HCT116 (cell line): ENCODE measurements around the gene CDCA7.

Experiments
- CEBPB ChIP-seq: IDR thresholded peaks from 2 replicates; pipeline ENCODE4 v1.6.1; 2012; ENCODE audit warnings: low read depth
- CTCF ChIP-seq, 3 experiments: fragments of 200-600 bp in 1 of 3; sonication (generic) in 1 of 3; IDR thresholded peaks in 2 of 3; conservative IDR thresholded peaks in 1 of 3; 2 replicates each; pipeline ENCODE4 v1.5.1; 2012 to 2017; ENCODE audit warnings: low read depth in 2 of 3, low read length in 2 of 3, antibody characterized with exemption in 1 of 3, borderline replicate concordance in 1 of 3, control low read depth in 1 of 3, mild to moderate bottlenecking in 1 of 3, mixed read lengths in 1 of 3, mixed run types in 1 of 3, moderate library complexity in 1 of 3; ENCODE audit not compliant: insufficient read depth in 1 of 3
- EZH2 ChIP-seq: fragments of 200-600 bp; sonication (generic); IDR thresholded peaks from 2 replicates; pipeline ENCODE4 v1.6.1; 2017; ENCODE audit warnings: antibody characterized with exemption, mixed run types
- EZH2phosphoT487 ChIP-seq: fragments of 200-600 bp; IDR thresholded peaks from 2 replicates; pipeline ENCODE4 v1.6.1; 2018; ENCODE audit warnings: antibody characterized with exemption, borderline replicate concordance
- FOSL1 ChIP-seq: IDR thresholded peaks from 2 replicates; pipeline ENCODE4 v1.6.1; 2012; ENCODE audit warnings: low read depth
- JUND ChIP-seq: IDR thresholded peaks from 2 replicates; pipeline ENCODE4 v1.6.1; 2012
- POLR2AphosphoS5 ChIP-seq: IDR thresholded peaks from 2 replicates; pipeline ENCODE4 v1.6.1; 2011; ENCODE audit warnings: mild to moderate bottlenecking, low read depth, low read length, moderate library complexity
- REST ChIP-seq: IDR thresholded peaks from 2 replicates; pipeline ENCODE4 v1.6.1; 2012; ENCODE audit warnings: low read depth
- ZNF274 ChIP-seq: fragments of 200-500 bp; sonication (Bioruptor generic); IDR thresholded peaks from 2 replicates; pipeline ENCODE4 v1.6.1; 2014; ENCODE audit warnings: mild to moderate bottlenecking, low read depth, low read length, inconsistent platforms

- TF ChIP-seq POLR2AphosphoS5: no peak
- TF ChIP-seq EZH2phosphoT487: no peak
- TF ChIP-seq EZH2: no peak
- no peak for TF ChIP-seq ZNF274
- no peak for TF ChIP-seq CTCF (IDR thresholded peaks at IDR 0.05 in 2 of 3, conservative IDR thresholded peaks at IDR 0.05 in 1 of 3; ENCODE audit: borderline replicate concordance in 1 of 3, insufficient read depth in 1 of 3, low read depth in 2 of 3, low read length in 2 of 3)
- no peak for TF ChIP-seq FOSL1
- no peak for TF ChIP-seq REST
- no peak for TF ChIP-seq JUND
- TF ChIP-seq CEBPB: no peak
Measured at GRCh38 chr2:173371023-173371422, 16.4 kb downstream of the CDCA7 start.
